GM12872 (cell line): Measurements from ENCODE around the gene DIP2C.

Experiments
- TF ChIP-seq, protein P1 (sequence below): IDR thresholded peaks from 3 replicates; pipeline ENCODE4 v1.5.1; 2011; ENCODE audit warnings: low read depth, mild to moderate bottlenecking, low read length, moderate library complexity; ENCODE audit not compliant: insufficient read depth

DIP2C gene

DNA sequence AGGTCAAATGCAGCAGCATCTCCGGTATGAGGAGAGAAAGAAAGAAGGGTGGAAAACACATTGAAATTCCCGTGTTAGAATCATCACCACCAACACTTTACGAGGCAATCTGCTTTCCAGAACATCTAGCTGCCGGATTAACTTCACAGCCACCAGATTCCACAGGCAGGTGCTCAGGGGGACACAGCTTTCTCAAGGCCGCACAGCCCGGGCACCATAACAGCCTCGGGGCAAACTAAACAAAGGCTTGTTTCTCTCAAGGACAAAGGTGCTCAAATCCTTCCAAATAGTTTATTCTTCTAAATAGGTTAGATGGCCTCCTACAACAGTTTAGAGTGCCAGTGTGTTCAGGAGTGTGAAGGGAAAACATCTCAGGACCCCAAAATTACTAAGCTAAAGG, 156.3 kb downstream of the DIP2C start:
- TF ChIP-seq, protein P1, sequence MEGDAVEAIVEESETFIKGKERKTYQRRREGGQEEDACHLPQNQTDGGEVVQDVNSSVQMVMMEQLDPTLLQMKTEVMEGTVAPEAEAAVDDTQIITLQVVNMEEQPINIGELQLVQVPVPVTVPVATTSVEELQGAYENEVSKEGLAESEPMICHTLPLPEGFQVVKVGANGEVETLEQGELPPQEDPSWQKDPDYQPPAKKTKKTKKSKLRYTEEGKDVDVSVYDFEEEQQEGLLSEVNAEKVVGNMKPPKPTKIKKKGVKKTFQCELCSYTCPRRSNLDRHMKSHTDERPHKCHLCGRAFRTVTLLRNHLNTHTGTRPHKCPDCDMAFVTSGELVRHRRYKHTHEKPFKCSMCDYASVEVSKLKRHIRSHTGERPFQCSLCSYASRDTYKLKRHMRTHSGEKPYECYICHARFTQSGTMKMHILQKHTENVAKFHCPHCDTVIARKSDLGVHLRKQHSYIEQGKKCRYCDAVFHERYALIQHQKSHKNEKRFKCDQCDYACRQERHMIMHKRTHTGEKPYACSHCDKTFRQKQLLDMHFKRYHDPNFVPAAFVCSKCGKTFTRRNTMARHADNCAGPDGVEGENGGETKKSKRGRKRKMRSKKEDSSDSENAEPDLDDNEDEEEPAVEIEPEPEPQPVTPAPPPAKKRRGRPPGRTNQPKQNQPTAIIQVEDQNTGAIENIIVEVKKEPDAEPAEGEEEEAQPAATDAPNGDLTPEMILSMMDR, result no peak

DNA sequence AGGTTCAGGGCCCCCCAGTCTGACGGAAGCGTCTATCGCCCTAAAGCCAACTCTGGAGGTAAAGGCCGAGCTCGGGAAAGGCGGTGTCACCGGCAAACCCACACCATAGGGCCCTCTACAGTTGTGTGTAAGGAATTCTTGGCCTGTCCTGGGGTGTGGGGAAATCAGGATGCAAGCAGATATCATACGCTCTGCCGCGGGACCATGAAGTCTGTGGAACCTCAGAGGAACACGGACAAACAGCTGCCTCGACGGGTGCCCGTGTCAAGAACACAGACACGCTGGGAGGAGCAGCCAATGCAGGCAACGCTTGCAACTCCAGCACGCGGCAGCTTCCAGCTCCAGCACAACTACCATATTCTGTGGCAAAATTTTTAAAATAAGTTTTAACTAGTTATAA, 157.9 kb downstream of the DIP2C start:
- TF ChIP-seq, protein P1, result no peak

- TF ChIP-seq, protein P1, result no peak
Observed at GRCh38 chr10:530717-531116, 158.8 kb downstream of the DIP2C start.

GRCh38 chr10:529468-530230, 159.8 kb downstream of the DIP2C start:
- TF ChIP-seq, protein P1, result no peak

- TF ChIP-seq, protein P1, result no peak
Observed at GRCh38 chr10:528173-529165, 161.0 kb downstream of the DIP2C start.

- TF ChIP-seq, protein P1, result no peak
Observed at GRCh38 chr10:527416-527815, 162.1 kb downstream of the DIP2C start.

- TF ChIP-seq, protein P1, result no peak
Observed at GRCh38 chr10:526651-527312, 162.7 kb downstream of the DIP2C start.
